Erythroblast (primary cell): ENCODE results near the gene SLC24A3.

Experiments used
- GATA1 ChIP-seq: IDR thresholded peaks from 2 replicates; pipeline ENCODE4 v1.6.1; 2011; ENCODE audit warnings: low read depth, mild to moderate bottlenecking, control low read depth, low read length, moderate library complexity
- POLR2A ChIP-seq: IDR thresholded peaks from 2 replicates; pipeline ENCODE4 v1.6.1; 2011; ENCODE audit warnings: mild to moderate bottlenecking, low read length

- TF ChIP-seq POLR2A: no peak
- TF ChIP-seq GATA1: no peak
These were observed 39.1 kb downstream of the SLC24A3 start for GRCh38 chr20:19251506-19251905.
